HG03095 (cell line): Measurements from ENCODE around the gene EHBP1L1.

ENCODE experiments used
- ATAC-seq: cut with Tn5 transposase; IDR thresholded peaks from one replicate; pipeline ENCODE4 v1.9.1; 2021; ENCODE audit warnings: moderate library complexity; ENCODE audit not compliant: unreplicated experiment

EHBP1L1 gene

DNA sequence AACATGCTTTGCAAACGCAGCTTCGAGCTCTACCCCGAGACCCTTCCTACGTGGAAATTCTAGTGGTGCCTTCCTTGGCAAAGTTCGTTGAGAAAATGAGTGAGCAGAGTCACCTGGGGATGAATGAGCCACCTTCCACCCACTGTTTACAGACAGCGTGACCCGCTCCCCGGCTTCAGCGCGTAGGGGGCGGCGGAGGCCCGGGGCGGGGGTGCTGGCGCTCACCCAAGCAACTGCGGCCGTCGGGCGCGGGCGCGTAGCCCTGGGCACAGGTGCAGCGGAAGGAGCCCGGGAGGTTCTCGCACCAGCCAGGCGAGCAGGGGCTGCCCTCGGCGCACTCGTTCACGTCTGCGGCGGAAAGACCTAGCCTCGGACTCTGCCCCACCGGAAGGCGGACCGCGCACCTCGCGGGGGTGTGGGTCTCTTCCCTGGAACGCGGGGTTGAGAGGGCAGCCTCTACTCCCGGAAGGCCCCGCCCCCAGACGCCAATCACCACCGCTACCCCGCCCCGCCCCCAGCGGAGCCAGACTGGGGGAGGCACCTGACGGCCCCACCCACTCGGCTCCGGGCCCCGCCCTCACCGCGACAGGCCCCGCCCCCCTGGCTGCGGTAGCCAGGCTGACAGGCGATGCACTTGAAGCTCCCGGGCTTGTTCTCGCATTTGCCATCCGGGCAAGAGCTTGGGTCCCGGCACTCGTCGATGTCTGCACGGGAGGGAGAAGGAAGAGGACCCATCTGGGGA, 29.5 kb upstream of the EHBP1L1 start:
- no peak for ATAC-seq

DNA sequence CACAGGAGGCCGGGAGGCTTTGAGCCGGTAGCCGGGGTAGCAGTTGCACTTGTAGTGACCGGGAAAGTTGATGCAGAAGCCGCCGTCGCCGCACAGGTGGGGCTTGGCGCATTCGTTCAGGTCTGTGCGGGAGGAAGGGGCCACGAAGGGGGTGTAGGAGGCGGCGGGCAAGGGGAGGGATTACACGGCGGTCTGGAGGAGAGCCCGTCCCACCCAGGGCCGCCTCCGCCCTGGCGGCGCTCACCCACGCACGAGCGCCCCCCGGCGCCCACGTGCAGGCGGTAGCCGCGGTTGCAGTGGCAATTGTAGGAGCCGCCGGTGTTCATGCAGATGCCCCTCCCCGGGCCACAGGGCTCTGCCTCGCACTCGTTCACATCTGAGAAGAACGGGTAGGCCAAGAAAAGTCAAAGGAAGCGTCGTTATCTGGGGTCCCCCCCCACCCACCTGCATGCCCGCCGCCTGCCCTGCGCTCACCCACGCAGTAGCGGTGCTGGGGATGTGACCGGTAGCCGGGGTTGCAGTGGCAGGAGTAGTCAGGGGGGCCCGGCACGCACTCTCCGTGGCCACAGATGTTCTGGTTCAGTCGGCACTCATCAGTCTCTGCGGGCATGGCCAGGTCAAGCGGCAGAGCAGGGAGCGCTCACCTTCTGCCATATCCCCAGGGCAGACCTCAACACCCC, 28.3 kb upstream of the EHBP1L1 start:
- ATAC-seq, result no peak

DNA sequence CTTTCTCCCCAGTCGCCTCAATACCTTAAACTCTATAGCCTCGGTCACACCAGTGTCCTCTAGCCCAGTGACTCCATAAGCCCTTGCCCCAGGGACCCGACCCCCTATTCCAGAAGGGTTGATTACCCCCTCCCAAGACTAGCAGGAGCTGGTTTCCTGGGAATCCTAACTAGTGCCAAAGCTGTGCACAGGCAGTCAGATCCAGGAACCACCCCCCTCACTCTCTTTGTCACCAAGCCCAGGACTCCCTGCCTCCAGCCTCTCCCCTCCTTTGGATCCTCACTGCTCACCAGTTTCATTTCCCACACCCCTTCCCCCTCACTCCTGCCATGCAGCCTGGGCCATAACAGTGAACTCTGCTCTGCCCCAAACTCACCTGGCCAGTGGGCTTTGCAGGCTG, 27.5 kb upstream of the EHBP1L1 start:
- ATAC-seq, result no peak

DNA sequence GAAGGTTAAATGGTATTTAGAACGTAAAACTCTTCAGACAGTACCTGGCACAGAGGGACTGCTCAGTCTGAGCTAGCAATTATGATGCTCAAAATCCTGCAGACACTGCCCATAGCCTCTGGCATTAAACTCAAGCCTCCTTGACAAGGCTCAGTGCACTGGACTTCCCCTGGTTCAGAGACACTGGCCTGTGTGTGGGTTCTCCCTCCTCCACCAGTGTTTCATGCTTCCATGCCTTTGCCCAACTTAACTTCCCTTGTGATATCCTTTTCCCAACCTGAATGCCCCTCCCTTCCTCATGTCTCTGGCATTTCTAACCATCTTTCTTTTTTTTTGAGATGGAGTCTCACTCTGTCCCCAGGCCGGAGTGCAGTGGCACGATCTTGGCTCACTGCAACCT, 26.8 kb upstream of the EHBP1L1 start:
- no peak for ATAC-seq

DNA sequence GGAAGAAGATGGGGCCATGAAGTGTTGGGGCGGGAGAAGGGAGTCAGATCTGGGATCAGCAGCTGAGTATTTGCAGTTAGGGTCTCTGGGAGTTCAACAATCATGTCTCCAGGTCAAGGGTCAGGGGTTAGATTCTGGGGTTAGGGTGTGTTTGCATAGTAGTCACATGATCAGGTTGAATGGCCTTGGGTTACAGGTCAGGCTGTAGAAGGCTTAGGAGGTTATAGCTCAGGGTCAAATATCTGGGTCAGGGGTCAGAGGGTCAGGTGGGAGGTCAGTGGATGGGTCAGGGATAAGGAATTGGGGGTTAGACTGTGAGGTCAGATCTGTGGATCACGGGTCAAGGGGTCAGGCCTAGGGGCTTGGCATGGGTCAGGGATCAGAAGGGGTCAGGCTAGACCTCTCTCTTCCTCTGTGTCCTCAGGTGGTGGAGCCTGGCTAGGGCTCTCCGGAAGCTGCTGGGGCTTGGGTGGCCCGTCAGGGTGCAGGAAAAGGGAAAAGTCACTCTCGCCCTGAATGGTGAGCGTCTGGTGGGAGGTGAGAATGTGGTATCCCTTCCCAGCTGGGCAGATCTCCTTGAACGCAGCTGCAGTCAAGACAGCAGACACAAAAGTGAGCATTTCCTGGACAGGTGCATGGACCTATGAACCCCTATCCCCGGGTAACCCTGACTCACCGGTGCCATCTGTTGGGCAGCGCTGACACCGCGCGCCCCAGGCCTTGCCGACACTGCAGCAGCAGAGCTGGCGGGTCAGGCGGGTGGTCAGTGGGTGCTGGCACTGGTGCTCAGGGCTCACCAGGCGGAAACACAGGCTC, 24.1 kb upstream of the EHBP1L1 start:
- no peak for ATAC-seq

- no peak for ATAC-seq
Measured at GRCh38 chr11:65552388-65552951, 23.4 kb upstream of the EHBP1L1 start.

DNA sequence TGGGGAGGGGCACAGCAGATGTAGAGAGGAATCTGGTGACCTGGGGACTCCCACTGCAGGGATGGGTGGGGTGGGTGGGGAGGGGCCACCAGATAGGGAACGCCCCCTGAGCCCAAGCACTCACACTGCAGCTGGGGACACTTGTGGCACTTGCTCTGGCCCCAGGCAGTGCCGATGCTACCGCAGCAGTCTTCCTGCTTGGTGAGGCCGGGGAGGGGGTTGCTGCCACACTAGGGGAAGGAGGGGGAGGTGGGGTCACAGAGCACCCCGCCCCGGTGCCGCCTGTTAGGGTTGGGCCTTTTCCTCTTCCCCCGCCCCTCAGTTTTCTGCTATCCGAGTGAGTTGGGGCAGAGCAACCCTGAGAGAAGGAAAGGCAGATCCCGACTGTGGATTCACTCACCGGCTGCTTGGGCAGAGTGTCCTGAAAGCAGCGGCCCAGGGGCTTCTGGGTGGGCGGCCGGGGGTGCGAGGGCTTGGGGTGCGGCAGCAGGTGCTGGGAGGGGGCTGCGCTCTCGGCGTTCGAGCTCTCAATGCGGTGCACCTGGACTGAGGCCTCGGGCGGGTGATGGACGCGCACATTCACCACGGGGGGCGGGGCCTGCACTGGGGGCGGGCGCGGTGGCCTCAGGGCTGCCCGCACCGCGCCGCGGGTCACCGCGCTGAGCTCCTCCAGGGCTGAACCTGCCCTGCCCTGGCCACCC, 22.4 kb upstream of the EHBP1L1 start:
- ATAC-seq, result no peak

DNA sequence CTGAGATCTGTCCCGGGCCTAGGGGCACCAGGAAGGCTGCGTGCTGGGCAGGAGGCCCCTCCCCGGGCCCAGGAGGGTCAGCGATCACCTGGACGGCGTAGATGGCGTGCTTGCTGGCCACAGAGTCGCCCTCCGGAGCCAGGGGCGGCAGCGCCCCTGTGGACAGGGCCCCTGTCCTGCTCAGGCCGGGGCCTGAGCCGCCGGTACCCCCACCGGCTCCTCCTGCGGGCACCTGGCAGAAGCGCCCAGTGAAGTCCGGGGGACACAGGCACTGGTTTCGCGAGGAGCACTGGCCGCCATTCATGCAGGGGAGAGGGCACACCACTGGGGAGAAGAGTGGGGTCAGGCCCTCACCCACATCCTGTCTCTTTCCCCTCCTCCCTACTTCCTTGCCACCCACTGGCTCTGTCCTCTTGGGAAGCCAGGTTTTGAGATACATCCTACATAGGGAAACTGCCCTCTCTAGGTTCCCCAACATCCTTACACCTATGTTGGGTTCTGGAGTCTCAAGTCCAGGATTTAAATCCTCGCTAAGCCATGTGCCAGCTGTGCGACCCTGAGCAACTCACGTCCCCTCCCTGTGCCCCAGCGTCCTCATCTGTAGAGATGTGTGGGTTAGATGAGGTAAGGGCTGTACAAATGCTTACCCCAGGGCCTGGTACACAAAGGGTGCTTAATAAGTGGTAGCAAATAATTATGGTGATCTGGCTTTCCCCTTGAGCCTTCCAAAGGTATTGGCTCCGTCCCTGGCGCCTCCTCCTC, 21.6 kb upstream of the EHBP1L1 start:
- no peak for ATAC-seq

GRCh38 chr11:65554842-65555430, 20.9 kb upstream of the EHBP1L1 start:
- ATAC-seq, result no peak

DNA sequence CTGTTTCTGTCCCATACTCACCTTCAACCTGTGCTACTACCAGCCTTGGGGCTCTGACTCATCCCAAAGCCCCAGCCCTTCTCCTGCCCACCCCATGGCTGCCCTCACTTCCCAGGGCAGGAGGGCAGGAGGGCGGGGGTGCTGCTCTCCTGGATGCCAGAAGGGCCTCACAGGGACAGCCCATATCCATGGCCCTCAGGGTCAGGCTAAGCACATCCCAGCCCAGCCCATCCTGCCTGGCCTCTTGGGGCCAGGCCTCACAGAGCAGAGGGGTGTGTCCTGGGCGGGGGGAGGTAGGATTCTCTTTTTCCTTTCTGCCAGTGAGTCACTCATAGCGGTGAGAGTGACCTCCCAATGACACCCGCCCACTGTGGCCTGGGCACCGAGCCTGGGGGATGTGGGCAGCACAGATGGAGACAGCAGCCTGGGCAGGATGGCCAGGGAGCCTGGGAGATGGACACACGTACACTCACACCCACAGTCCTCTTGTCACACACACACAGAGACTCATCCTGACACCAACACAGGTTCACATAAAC, 20.1 kb upstream of the EHBP1L1 start:
- ATAC-seq, result no peak

DNA sequence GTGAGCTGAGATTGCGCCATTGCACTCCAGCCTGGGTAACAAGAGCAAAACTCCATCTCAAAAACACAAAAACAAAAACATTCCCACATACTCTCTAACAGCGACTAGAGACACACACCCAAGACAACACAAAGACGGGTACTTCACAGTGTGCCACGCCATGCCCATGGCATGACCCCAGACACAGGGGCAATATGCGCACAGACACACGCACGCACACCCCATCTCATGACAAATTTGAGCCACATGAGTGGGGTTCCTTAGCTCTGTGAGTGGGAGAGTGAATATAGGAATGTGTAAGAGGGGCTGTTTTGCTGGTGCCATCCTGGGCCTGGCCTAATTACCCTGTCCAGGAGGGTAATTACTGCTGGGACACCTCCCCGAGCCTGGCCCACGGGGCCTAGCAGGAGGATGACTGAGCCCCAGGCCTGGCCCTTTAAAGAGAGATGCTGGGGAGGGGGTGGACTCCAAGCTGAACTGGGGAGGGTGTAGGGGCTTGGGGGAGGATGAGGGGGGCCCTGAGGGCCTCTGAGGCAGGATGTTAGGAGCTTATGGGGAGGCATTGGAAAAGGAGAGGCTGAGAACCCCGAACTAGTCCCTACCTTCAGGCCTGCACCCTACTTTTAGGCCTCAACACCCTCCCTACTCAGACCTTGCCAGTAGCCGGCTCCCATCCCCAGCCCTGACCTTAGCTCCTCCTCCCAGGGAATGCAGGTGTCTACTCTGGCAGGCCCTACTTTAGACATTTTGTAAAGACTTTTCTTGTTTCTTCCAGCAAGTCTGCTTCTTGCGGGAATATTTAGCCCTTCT, 19.2 kb upstream of the EHBP1L1 start:
- ATAC-seq, result no peak

- no peak for ATAC-seq
Measured at GRCh38 chr11:65557280-65558001, 18.4 kb upstream of the EHBP1L1 start.

- ATAC-seq, result no peak
Measured at GRCh38 chr11:65558002-65558929, 17.6 kb upstream of the EHBP1L1 start, which contains the start of gene LTBP3. Gene LTBP3, minus strand, starts transcription at chr11:65558359. Its CDS starts 400 bp downstream, at chr11:65557959.

GRCh38 chr11:65558930-65559509, 16.8 kb upstream of the EHBP1L1 start:
- no peak for ATAC-seq

DNA sequence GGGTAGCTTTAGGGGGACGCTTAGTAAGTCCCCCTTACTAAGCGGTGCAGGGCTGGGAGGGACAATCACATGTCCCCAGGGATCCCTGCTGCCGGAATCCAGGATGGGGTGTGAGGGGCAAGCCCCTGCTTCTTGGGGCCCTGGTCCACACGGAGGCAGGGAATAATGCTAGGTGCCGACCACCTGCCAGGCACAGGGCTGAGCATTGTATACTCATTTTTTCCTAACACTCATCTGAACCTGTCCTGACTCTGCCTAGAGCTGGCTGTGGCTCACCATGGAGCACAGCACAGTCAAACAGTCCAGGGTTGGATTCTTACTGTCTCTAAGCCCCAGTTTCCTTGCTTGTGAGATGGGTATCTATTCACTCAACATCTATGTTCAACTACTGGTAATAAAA, 16.3 kb upstream of the EHBP1L1 start:
- no peak for ATAC-seq

DNA sequence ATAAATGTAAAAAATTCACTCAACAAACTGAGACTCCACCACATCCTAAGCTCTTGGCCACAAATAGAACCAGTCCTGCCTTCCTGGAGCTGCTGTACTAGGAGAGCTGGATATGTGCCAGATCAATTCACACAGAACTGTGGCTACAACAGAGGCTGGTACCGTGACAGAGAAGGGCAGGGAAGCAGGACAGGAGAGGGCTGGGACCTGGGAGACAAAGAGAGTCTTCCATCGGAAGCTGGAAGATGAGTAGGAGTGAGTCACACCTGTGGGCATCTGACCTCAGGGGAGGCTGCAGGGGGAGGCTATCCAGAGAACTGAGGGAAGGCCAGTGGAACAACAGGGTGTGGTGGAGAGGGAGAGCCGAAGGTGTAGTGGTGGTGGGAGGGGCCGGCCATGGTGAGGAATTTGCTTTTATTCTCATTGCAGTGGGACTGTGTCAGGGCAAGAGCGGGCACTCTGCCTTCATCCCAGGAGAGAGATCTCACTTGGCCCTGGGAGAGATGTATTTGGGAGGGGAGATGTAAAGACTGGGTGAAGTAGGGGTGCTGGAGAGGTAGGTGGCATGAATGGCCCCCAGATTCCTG, 15.8 kb upstream of the EHBP1L1 start:
- ATAC-seq, result no peak
